Activated T-cell treated with anti-CD3 and anti-CD28 coated beads, Interleukin-2, amount 50 U/mL, for 1 hour (primary cell): Measurements from ENCODE around the gene SNTA1.
A peak's percentile ranks its signal among the peaks of the same experiment; 100 is the strongest.
"Not testable (repeated sequence)": the region's sequence is repeated elsewhere in the genome, so short reads cannot be mapped to it uniquely, and the experiment has no call there.

Experiments
- DNase-seq: peaks from one replicate; pipeline ENCODE4 v3.0.0-alpha.2; 2020

Gene SNTA1

DNA sequence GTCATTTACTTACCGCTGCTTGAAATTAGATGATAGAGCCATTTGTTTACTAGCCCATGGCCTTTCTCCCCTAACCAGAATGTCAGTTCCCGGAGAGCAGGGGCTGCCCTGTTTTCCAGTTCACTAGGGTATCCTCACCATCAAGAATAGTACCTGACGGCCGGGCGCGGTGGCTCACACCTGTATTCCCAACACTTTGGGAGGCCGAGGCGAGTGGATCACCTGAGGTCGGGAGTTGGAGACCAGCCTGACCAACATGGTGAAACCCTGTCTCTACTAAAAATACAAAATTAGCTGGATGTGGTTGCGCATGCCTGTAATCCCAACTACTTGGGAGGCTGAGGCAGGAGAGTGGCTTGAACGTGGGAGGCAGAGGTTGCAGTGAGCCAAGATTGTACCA lies 19.7 kb downstream of the SNTA1 start:
- not testable (repeated sequence) for DNase-seq

DNA sequence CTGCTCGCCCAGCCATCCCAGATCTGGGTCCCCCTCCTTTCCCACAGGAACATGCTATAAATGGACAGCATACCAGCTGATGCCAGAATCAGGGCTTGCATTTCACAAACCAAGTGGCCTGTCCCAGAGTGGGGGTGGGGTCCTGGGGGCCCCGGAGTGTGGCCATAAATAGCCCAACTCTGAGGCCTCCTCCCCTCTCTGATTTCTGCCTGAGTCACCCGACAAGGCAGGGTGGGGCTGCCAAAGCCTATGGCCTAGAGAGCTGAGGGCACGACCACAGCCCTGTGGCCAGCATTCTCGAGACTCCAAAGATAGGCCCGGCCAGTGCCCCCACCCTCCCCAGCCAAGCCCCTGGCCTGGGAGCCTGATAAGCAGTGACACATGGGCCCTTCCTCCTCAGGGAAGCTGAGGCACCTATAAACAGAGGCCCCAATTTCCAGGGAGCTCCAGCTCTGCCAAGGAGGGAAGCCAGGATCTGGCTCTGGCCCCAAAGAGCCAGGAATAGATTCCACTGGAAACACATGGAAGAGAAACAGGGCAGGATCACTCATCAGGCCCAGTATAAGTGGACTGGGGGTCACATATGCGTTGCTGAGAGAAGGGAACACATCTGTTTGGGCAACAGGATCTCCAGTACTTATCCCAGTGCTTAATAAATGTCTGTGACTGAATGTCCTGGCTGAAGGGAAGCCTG lies 20.3 kb downstream of the SNTA1 start:
- DNase-seq, result no peak

DNA sequence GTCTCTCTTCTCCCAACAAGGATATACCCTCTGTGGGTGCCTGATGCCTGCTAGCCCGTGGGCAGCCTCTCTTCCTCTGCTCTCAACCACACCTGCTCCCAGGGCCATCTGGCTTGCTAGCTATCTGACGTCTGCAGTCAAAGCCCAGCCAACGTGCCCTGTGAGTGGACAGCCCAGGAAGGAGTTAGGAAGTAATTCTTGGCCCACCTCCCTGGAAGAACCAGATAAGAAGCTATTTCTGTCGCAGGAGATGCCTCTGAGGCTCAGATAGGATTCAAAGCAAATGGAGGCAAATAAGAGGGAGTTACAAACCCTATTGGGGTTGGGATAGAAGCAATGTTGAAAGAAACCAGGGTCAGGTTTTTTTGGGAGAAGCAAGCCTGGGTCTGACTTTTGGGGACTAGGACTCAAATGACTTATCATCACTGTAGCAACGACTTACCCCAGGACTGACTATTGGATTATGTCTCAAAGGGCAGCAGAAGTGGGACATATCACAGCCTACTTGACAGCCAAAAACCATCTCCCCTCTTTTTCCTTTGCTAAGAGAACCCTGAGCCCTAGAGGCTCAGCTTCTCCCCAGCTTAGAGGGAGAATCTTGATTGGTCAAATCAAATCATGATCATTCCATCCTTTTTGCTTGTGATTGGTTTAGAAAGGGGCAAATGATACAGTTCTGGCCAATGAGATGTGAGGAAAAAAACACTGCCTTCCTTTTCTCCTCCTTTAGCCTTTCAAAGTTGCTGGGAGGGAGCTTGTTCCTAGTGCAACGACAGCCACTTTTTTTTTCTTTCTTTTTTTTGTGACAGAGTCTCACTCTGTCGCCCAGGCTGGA lies 24.2 kb downstream of the SNTA1 start:
- DNase-seq, result no peak

DNA sequence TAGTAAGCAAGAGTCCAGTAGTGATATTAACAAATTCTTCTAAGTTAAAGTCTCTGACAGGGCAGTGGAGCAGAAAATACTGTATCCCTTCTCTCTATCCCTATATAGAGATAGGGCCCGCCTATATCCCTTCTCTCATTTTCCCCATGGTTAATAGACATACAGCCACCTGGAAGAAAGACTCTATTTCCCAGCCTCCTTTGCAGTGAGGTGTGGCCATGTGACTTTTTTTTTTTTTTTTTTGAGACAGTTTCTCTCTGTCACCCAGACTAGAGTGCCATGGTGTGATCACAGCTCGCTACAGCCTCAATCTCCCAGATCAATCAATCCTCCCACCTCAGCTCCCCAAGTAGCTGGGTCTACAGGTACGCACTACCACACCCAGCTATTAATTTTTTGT lies 25.5 kb downstream of the SNTA1 start:
- no peak for DNase-seq

DNA sequence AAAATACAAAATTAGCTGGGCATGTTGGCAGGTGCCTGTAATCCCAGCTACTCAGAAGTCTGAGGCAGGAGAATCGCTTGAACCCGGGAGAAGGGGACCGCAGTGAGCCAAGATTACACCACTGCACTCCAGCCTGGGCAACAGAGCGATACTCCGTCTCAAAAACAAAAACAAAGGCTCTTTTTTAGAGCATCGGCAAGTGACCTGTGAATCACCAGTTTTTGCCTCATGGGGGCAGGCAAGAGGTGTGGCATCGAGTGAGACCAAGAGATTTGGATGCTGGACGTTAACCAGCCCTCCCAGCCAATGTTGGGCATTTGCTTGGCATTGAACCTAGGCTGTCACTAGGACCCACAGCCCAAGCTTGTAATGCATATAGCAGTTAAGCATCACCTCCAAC lies 27.6 kb downstream of the SNTA1 start:
- no peak for DNase-seq

DNA sequence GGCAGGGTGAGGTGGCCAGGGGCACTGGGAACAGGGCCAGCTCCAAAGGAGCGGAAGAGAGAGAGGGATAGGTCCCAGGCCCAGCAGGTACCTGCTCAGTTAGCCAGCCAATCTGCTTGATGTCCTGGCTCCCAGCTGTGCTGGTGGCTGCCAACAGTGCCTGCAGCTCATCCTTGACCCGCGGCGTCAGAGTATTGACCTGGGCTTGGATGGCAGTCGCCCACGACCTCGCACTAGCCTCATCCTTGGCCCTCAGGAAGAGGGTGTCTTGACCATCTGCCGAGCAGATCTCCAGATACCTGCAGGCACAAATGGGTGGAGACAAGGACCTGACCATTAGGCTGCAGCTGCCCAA lies 31.1 kb downstream of the SNTA1 start:
- no peak for DNase-seq

DNA sequence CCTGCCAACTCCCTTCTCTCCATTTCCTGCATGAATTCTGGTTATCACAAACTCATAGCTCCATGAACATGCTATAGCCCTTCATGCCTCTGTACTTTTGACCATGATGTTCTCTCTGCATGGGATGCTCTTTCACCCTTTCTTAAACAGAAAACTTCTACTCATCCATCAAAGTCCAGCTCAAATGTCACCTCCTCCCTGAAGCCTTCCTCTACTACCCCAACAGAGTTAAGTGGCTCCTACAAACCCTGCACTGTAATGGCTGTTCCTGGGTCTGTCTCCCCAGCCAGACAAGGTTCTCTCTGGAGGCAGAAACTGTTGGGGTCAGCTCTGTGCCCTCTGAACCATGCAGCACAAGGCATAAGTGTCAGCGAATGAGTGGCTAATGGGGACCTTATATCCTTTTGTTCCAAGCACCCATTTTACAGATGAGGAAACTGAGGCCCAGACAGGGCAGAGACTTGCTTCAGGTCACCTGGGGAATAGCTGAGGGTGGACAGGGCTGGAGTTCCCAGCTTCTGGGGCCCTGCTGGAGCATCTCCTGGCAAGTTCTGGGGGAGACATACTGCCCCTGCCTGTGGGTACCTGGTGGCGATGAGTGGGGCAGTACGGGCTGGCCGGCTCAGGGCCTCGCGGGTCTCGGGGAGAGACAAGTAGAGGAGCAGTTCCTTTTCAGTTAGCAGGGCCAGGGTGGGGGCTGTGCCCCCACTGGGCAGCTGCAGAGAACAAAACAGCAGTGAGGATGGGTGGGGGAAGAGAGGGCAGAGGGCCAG lies 31.7 kb downstream of the SNTA1 start:
- DNase-seq, result no peak

DNA sequence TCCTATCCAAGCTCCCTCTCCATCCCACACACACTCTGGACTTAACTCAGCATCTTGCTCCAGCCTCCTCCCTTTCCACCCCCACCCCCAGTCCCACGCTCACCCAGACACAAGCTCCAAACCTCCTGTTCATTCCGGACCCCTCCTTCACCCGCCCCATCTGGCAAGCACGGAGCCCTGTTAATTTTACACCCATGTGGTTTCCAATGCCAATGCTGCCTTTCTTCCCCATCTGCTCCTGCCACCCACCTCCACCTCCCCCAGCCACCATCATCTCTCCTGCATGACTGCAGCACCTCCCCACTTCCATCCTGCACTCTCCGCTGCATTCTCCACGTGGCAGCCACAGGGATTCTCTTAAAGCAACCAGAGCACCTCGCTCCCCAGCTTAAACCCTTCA lies 32.3 kb downstream of the SNTA1 start:
- DNase-seq, result no peak

DNA sequence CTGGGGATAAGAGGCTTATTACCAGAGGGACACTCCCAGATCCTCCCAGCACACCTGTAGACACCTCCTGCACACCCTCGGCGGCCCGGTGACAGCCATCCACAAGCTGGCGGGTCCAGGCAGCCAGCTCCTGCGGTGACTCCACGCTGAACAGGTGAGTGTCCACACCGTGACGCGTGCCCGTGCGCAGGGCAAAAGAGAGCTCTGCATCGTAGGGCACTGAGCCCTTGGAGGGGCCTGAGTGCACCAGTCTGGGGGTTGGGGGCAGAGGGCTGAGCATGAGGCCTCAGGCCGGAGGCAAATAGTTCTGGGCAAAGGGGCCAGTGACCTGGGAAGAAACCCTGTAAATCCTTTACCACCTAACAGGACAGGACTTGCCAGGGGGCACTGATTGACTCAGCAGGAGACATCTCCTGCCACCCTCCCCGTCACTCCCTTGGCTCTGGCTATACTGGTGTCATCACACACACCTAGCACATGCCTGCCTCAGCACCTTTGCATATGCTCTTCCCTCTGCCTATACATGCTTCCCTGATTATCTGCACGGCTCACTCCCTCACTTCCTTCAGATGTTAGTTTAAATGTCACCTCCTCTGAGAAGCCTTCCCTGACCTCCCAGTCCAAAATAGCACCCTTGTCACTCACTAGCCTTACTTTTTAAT lies 33.4 kb downstream of the SNTA1 start:
- no peak for DNase-seq

DNA sequence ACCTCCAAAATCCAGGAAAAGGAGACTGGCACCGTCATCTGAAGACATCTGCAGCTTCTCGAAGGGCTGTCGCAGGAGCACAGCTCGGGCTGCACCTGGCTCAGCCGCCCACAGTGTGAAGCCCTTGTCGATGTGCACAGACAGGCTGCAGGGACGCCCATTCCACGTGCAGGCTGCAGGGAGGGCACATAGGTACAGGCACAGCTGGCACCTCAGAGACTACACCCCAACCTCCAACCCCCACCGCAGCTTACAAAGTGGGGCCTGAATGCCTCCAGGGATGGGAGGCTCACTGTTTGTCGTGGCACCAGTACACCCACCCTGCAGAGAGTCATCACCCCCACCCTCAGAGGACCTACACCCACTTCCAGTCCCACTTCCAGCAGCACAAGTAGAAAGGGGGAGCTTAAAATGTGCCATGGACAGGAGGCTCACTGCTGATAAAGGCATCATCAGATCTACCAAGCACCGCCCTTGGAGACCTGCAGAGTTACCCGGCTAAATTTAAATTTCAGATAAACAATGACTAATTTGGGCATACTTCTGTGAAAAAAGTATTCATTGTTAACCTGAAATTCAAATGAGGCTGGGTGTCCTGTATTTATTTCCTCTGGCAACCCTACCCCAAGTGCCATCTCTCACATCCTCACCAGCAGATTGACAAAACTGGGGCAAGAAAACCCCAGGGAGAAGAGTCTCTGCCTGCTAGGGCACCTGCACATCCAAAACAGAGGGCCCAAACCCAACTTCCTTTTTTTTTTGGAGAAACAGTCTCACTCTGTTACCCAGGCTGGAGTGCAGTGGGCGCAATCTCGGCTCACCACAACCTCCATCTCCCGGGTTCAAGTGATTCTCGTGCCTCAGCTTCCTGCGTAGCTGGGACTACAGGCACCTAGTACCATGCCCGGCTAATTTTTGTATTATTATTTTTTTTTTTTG lies 34.6 kb downstream of the SNTA1 start:
- DNase-seq, result no peak

DNA sequence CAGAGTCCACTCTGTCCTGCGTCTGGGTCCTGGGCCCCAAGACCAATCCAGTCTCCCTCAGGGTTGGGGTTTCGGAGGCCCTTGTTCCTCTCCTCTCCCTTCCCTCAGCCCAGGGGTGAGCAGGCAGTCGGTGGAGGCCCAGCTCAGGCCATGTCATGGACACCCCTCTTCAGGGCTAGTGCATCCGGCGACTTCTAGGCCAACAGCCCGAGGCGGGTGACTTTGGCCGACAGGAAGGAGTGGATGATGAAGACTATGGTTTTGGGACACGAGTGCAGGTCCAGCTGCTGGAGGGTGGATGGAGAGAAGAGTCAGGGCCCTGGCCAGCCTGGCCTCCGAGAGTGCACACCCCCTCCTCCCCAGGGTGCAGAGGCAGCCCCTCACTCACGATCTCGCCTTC lies 35.2 kb downstream of the SNTA1 start:
- DNase-seq, result no peak

DNA sequence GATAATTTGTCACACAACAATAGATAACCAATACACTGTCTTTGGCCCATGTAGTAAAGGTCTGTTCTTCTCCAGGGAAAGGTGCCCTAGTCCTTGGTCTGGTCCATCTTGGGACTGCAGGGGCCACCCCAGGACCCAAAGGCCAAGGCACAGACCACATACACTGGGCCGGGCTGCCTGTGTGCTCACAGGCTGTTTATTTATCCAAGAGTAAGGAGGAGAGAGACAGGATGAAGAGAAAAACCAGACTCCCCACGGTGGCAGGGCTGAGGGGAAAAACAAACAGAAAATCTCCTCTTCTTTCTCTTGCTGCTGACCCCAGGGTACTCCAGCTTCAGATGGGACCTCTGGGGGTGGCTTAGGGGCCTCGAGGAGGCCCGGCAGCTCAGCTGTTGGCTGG lies 35.8 kb downstream of the SNTA1 start:
- DNase-seq, result no peak

DNA sequence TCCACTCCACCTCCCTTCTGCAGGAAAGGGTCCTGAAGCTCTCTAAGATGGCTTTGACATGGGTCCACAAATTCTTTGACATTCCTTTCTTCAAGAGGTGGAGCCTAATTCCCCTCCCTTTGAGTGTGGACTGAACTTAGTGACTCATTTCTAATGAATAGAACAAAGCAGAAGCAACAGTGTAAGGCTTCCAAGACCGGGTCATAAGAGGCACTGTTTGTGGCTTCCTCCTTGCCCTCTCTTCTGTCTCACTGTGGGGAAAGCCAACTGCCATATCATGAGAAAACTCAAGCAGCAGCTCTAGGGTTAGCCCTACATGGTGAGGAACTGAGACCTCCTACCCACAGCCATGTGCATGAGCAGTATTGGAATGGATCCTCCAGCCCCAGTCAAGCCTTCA lies 36.3 kb downstream of the SNTA1 start:
- no peak for DNase-seq

DNA sequence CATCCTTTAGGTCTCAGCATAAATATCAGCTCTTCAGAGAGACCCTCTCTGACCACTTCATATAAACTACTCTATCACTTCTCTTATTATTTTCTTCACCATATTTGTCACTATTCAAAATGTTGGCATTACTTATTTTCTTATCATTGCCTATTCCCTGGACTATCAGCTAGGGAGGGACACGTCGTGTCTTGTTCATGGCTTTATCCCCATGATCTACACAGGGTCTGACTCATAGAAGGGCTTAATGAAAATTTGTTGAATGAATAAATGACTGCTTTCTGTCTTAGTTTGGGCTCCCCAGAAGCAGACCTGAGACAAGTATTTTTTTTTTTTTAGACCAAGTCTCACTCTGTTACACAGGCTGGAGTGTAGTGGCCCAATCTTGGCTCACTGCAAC lies 39.3 kb downstream of the SNTA1 start:
- DNase-seq, result no peak

DNA sequence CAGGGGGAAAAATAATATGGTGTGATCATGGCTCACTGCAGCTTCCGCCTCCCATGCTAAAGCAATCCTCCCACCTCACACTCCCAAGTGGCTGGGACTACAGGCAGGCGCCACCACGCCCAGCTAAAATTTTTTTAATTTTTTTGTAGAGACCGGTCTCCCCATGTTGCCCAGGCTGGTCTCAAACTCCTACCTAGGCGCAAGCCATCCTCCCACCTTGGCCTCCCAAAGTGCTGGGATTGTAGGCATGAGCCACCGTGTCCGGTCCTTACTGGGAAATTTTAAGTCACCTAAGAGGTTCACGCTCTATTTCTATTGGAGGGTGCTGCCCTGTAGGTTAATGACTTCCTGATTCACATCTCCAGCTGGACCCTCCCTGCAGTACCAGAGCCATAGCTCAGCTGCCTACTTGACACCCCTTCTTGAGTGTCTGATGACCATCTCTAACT lies 41.6 kb downstream of the SNTA1 start:
- no peak for DNase-seq

DNA sequence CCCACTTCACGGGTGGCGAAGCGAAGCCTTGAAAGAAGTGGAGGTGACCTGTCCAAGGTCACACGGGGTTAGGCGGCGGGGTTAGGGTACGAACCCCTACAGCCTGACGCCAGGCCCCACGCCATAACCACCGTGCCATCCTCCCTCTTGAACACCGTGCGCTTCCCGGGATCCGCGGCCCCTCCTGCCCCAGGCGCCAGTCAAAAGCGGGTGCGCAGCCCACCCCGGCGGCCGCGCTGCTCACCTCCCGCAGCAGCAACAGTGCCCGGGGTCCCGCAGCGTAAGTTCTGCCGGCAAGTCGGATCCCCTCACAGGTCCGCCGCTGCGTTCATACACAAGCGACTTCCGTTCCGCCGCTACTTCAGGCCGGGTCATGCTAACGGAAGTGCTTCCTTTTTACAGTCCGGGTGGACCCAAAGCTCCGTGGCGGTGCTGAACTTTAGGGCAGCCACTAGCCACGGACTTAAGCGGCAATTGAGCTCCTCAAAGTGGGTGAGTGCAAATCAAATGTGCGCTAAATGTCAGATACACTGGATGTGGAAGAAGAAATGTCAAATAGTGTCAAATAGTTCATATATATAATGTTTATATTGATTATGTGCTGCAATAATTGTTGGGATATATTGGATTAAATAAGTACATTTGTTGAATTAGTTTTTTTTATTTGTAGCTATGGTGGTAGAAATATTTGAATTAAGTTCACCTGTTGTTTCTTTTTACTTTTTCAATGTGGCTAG lies 42.2 kb downstream of the SNTA1 start, which contains the start of gene CDK5RAP1:
Gene CDK5RAP1 (minus strand): TSS at position 336 of the 737 bp plus-strand sequence. CDS start 4,455 bp downstream, outside the sequence.
- DNase-seq, result peak; percentile 83

DNA sequence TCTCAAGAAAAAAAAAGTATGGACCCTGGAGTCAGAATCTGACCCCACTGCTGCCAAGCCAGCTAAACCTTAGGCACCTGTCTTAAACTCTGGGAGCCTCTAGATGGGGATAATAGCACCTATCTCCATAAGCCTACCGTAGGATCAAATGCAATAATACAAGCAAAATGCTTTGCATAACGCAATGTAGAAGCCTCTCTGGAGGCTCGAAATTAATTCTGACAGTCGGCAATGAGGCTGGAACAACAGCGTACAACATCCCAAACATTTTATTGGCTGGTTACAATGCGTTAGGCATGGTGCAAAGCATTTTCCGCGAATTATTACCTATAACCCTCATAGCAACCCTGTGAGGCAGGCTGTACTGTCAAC lies 42.8 kb downstream of the SNTA1 start:
- DNase-seq, result no peak

DNA sequence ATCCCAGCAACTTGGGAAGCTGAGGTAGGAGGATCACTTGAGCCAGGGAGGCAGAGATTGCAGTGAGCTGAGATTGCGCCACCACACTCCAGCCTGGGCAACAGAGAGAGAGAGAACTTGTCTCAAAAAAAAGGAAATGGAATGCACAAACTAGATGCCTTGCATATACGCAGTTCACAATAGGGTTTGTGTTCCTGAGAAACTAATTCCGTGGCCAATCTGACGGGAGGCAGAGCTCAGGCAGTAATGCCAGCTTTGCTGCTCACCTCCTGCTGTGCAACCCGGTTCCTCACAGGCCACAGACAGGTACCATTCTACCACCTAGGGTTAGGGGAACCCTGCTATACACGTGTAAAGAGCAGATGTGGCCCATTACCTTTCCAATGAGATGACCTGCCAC lies 43.6 kb downstream of the SNTA1 start:
- DNase-seq, result no peak

DNA sequence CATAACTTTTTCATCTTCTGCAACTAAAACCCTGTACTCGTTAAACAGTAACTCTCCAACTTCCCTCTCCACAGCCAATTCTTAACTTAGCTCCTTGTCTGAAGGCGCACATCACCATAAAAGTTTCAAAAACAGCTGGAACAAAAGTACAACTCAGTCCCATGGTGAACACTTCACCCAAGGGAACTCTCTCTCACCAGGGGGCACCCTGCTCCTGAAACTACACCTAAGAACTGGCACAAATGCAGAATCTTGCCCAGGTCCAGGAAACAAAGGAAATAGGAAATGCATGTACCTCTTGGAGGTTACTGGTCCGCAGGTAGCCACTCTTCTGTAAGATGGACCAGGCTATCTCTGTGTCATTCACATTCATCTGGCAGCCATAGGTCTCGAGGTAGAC lies 48.8 kb downstream of the SNTA1 start:
- DNase-seq, result no peak

DNA sequence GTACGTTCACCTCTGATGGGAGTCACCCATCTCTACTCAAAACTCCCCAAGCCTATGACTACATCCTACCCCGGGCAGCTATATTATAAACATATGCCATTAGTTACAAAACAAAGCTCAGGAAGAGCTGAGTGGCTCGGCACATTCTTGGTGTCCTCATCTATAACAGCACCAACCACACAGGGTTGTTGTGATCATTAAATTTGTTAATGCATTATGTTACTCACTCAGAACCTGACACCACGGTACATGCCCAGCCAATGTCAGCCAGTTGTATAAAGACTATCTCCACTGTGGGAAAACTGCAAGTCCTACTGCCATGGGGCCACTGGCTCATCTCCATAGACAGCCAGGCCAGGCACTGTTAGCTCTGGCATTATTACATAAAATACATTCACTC lies 50.0 kb downstream of the SNTA1 start:
- no peak for DNase-seq

DNA sequence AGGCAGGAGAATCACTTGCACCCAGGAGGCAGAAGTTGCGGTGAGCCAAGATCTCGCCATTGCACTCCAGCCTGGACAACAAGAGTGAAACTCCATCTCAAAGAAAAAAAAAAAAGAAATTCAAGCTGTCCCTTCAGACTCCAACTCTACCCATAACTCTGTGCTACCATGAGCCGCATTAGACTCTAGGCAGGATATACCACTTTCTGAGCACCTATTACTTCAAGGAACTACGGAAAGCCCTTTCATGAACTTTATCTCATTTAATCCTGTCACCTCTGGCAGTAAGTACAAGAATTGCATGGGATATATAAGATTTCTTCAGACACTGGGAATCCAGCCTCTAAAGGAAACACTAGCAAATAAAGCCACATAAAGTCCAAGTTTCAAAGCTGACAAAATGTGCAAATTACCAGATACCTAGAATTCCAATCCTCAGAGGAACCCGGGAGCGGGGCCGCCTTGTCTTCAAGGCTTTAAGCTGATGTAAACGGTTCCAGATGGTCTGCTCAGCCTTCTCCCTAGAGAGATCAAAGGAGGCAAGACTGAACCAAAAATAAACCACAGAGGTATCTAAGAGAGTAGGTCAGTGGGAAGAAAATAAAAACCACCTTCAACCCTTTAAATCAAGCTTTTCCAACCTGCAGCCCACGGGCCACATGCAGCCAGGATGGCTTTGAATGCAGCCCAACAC lies 51.7 kb downstream of the SNTA1 start:
- DNase-seq, result no peak
